ENCODE measurements around the gene SMIM14. TPM values are rescaled to one million over a fixed set of nuclear protein-coding genes. Genes with fewer than 3 reads are reported as not detected.
A peak's percentile ranks its signal among the peaks of the same experiment; 100 is the strongest.

Gene SMIM14
- total and polyA plus RNA-seq, 2 of the 8 experiments (the other 6 are each of a cell fraction or from before 2014, with no cell fraction given): 29.1 to 31.0 TPM

GRCh38 chr4:39571504-39571903, 67.2 kb downstream of the SMIM14 start:
- H3K4me1 ChIP-seq (replicated peaks in 1 of 4; ENCODE audit: control insufficient read depth in 3 of 4, insufficient read depth in 4 of 4, low read length in 3 of 4): no peaks in the 10 kb centered on the region
- ChIA-PET CTCF (ENCODE audit: partially characterized antibody) (interaction anchor here (0.6 kb wide), 1 partner anchor 16 kb away, joined by 3 read pairs; no protein-coding TSS in a partner anchor), POLR2A (ENCODE audit: partially characterized antibody) (interaction anchor here (0.6 kb wide), 1 partner anchor 29 kb away, joined by 3 read pairs; no protein-coding TSS in a partner anchor)
- no peaks in the 10 kb centered on the region for H4K20me1 ChIP-seq (replicated peaks in 1 of 2; ENCODE audit: control insufficient read depth in 1 of 2, insufficient read depth in 2 of 2, low read length in 2 of 2)
- H3K27ac ChIP-seq (ENCODE audit: low read depth, low read length): no peak overlapping the region
- no peak overlapping the region for H3K4ac ChIP-seq (replicated peaks; ENCODE audit: insufficient read length, low read depth, low read length)
- no peak overlapping the region for H2BK12ac ChIP-seq (ENCODE audit: low read depth, low read length)
- H3K4me3 ChIP-seq (ENCODE audit: extremely low read depth in 1 of 4, insufficient read depth in 2 of 4, low read depth in 3 of 4, low read length in 4 of 4): no peak overlapping the region
- no peaks in the 10 kb centered on the region for H3K79me2 ChIP-seq (ENCODE audit: control insufficient read depth in 1 of 2, insufficient read depth in 2 of 2, low read length in 2 of 2)
- H4K5ac ChIP-seq (ENCODE audit: insufficient read length, low read depth, low read length): no peak overlapping the region
- H2BK120ac ChIP-seq (replicated peaks; ENCODE audit: low read depth, low read length): no peak overlapping the region
- no peak for TF ChIP-seq RXRA (IDR thresholded peaks at IDR 0.05; ENCODE audit: insufficient read depth, low read depth, low read length)
- no peak for TF ChIP-seq SAP30 (IDR thresholded peaks at IDR 0.05; ENCODE audit: insufficient read depth, insufficient replicate concordance, low read length)
- H2AK5ac ChIP-seq (ENCODE audit: low read depth, low read length): no peak overlapping the region
- no peak overlapping the region for H3K23ac ChIP-seq (ENCODE audit: insufficient read length)
- no peak overlapping the region for H2BK20ac ChIP-seq (ENCODE audit: low read length)
- H3K9me3 ChIP-seq (ENCODE audit: insufficient read depth in 2 of 2, low read depth in 1 of 2, low read length in 1 of 2): no peaks in the 10 kb centered on the region
- no peak overlapping the region for H3K18ac ChIP-seq (ENCODE audit: extremely low read depth, low read length)
- H4K8ac ChIP-seq (ENCODE audit: extremely low read depth, insufficient read depth, low read length): no peak overlapping the region
- no peak overlapping the region for H3K56ac ChIP-seq (replicated peaks; ENCODE audit: insufficient read length, low read depth, low read length)
- no peak overlapping the region for H3K14ac ChIP-seq (ENCODE audit: insufficient read length)
- peaks cover 0 to 4% (median 0%) of the 10 kb centered on the region in 4 experiments; a peak in 1 of 8 replicates for H3K36me3 ChIP-seq (ENCODE audit: control insufficient read depth in 2 of 4, insufficient read depth in 4 of 4, low read length in 3 of 4)
- H2BK15ac ChIP-seq (ENCODE audit: low read length): no peak overlapping the region
- DNase-seq (ENCODE audit: low read depth in 1 of 2, low spot score in 2 of 2): peak in 1 of 2 experiments; percentile 13
- no peak overlapping the region for H3K4me2 ChIP-seq (ENCODE audit: insufficient read depth in 1 of 2, low read depth in 2 of 2, low read length in 2 of 2)
- H4K91ac ChIP-seq (replicated peaks; ENCODE audit: insufficient read length, low read length): no peak overlapping the region
- no peaks in the 10 kb centered on the region for H3K79me1 ChIP-seq (ENCODE audit: low read depth, low read length)
- 100% methylated on average over 6 of the region's 6 CpGs; no CpG with 5 or more reads in 1 of the 2 experiments for WGBS, 2 experiments (ENCODE audit: extremely low coverage in 1 of 2, insufficient coverage in 1 of 2, insufficient read length in 1 of 2, insufficient replicate concordance in 2 of 2, low coverage in 1 of 2, low lambda C conversion rate in 2 of 2, missing lambda C conversion rate in 1 of 2)
- FAIRE-seq: no peak
- no peaks in the 10 kb centered on the region for H3K23me2 ChIP-seq (ENCODE audit: low read depth, low read length)
- no peak overlapping the region for H3K9ac ChIP-seq (replicated peaks in 1 of 4; ENCODE audit: extremely low read depth in 1 of 4, low read depth in 3 of 4, low read length in 3 of 4)
- H2AFZ ChIP-seq (ENCODE audit: low read length): no peak overlapping the region
- no peak overlapping the region for H2BK5ac ChIP-seq (ENCODE audit: low read depth, low read length)
- no peaks in the 10 kb centered on the region for H3K27me3 ChIP-seq (replicated peaks in 1 of 4; ENCODE audit: control insufficient read depth in 3 of 4, extremely low read depth in 1 of 4, insufficient read depth in 3 of 4, low read length in 3 of 4)
